Daoy (cell line): ENCODE results near the gene NHLRC2. TPM values are rescaled to one million over a fixed set of nuclear protein-coding genes. Genes with fewer than 3 reads are reported as not detected.

Experiments used
- total RNA-seq: library from RNA; depleted of rRNA; stranded (reverse); fragments of >200 nt; shearing (Covaris generic); gene quantifications from 2 replicates; pipeline ENCODE4 v1.2.3, GENCODE V29; 2014; rRNA removed

NHLRC2 gene
- total RNA-seq, 1 experiment from 2014 or later: 7.3 TPM

Other genes with a start within 250 kb of the NHLRC2 start
- not detected in 2 replicates for gene NRAP, start 190.6 kb upstream of the NHLRC2 start, total RNA-seq
- 27.4 and 29.0 TPM in 2 replicates for gene CASP7, start 174.7 kb upstream of the NHLRC2 start, total RNA-seq
- gene PLEKHS1, start 103.0 kb upstream of the NHLRC2 start, total RNA-seq: not detected in 2 replicates
- gene DCLRE1A, start 579 bp upstream of the NHLRC2 start, total RNA-seq: 7.4 and 9.8 TPM in 2 replicates
- not detected in 2 replicates for gene ADRB1, start 189.2 kb downstream of the NHLRC2 start, total RNA-seq